Prostate gland (tissue), 2 donors: Measurements from ENCODE around the gene UBE2Q2.

Experiments used
- POLR2A ChIP-seq: fragments of 450-650 bp; IDR thresholded peaks from one replicate; pipeline ENCODE4 v1.6.1; 2016; ENCODE audit warnings: antibody characterized with exemption, mild to moderate bottlenecking
- POLR2AphosphoS5 ChIP-seq: sonication (generic); formaldehyde crosslinking; IDR thresholded peaks from one replicate; pipeline ENCODE4 v1.6.1; 2017; ENCODE audit warnings: antibody characterized with exemption
- TF ChIP-seq, protein P1 (sequence below), 4 experiments: fragments of 200-600 bp in 2 of 4; fragments of 450-650 bp in 2 of 4; sonication (generic) in 2 of 4; IDR thresholded peaks; 1 replicate in 3 of 4; 2 replicates in 1 of 4; pipeline ENCODE4 v1.5.1; 2016 to 2019; ENCODE audit warnings: antibody characterized with exemption in 4 of 4, mild to moderate bottlenecking in 2 of 4, moderate library complexity in 2 of 4

DNA sequence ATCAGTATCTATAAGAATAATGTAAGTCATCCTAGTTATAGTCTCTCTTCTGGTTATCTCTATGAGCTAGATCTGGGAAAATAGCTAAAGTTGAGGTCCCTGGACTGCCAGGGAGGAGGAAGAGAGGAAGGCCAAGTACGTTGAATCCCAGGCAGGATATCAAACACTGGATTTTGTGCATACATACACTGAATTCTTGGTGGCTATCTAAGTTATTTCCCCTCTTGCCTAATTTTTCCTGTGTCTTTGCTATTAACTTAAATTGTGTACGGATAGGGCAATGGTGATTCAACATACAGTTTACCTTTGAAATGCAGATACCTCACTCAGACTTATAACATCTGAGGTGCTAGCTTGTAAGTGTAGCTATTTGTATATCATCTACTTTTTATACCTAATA is 87.6 kb downstream of the UBE2Q2 start:
- TF ChIP-seq, protein P1, sequence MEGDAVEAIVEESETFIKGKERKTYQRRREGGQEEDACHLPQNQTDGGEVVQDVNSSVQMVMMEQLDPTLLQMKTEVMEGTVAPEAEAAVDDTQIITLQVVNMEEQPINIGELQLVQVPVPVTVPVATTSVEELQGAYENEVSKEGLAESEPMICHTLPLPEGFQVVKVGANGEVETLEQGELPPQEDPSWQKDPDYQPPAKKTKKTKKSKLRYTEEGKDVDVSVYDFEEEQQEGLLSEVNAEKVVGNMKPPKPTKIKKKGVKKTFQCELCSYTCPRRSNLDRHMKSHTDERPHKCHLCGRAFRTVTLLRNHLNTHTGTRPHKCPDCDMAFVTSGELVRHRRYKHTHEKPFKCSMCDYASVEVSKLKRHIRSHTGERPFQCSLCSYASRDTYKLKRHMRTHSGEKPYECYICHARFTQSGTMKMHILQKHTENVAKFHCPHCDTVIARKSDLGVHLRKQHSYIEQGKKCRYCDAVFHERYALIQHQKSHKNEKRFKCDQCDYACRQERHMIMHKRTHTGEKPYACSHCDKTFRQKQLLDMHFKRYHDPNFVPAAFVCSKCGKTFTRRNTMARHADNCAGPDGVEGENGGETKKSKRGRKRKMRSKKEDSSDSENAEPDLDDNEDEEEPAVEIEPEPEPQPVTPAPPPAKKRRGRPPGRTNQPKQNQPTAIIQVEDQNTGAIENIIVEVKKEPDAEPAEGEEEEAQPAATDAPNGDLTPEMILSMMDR (IDR thresholded peaks at IDR 0.05): no peak
- TF ChIP-seq POLR2A: no peak
- no peak for TF ChIP-seq POLR2AphosphoS5
